Adrenal gland (tissue), 5 donors: ENCODE measurements around the gene TSPAN18.

Source experiments
- POLR2A ChIP-seq, 2 donors: fragments of 450-650 bp; IDR thresholded peaks; one replicate each; pipeline ENCODE4 v1.6.1; 2017; ENCODE audit warnings: antibody characterized with exemption in 2 of 2, mild to moderate bottlenecking in 2 of 2, moderate library complexity in 1 of 2
- TF ChIP-seq, protein P1 (sequence below), 6 experiments: fragments of 450-650 bp in 4 of 6; fragments of 200-600 bp in 2 of 6; sonication (generic) in 1 of 6; IDR thresholded peaks; 1 replicate in 5 of 6; 2 replicates in 1 of 6; pipeline versions ENCODE4 v1.5.1 to v1.8.0; 2016 to 2021; ENCODE audit warnings: antibody characterized with exemption in 6 of 6, mild to moderate bottlenecking in 2 of 6, moderate library complexity in 1 of 6
- donor health status: DM: no; HTN: no; CAD: no.

DNA sequence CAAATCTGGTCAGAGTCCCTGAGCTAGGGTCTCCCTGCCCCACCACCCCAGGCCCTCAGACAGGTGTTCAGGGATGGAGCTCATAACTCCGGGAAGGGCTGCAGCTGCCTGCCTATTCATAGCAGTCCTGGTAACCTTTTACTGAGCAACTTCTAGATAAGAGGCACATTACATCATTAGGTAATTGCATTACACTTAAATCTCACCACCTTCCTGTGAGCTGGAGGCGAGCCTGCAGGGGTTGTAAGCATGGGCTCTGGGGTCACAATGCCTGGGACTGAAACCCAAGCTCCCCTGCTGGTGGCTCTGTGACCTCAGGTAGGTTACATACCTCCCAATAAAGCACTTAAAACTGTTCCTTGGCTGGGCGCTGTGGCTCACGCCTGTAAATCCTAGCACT is 201.4 kb downstream of the TSPAN18 start:
- TF ChIP-seq POLR2A (IDR thresholded peaks at IDR 0.05), result no peak
- TF ChIP-seq, protein P1, sequence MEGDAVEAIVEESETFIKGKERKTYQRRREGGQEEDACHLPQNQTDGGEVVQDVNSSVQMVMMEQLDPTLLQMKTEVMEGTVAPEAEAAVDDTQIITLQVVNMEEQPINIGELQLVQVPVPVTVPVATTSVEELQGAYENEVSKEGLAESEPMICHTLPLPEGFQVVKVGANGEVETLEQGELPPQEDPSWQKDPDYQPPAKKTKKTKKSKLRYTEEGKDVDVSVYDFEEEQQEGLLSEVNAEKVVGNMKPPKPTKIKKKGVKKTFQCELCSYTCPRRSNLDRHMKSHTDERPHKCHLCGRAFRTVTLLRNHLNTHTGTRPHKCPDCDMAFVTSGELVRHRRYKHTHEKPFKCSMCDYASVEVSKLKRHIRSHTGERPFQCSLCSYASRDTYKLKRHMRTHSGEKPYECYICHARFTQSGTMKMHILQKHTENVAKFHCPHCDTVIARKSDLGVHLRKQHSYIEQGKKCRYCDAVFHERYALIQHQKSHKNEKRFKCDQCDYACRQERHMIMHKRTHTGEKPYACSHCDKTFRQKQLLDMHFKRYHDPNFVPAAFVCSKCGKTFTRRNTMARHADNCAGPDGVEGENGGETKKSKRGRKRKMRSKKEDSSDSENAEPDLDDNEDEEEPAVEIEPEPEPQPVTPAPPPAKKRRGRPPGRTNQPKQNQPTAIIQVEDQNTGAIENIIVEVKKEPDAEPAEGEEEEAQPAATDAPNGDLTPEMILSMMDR (IDR thresholded peaks at IDR 0.05), result no peak
